ENCODE data around the gene OXNAD1.

OXNAD1 gene

GRCh38 chr3:16247282-16248061, 17.5 kb upstream of the OXNAD1 start:
- DNase-seq, result peak; percentile 58

- no peak for DNase-seq
These were observed 16.5 kb upstream of the OXNAD1 start for GRCh38 chr3:16248556-16248955.

GRCh38 chr3:16249336-16249735, 15.7 kb upstream of the OXNAD1 start:
- DNase-seq, result no peak

GRCh38 chr3:16249886-16250285, 15.1 kb upstream of the OXNAD1 start:
- no peak for DNase-seq

- no peak for DNase-seq
These were observed 13.5 kb upstream of the OXNAD1 start for GRCh38 chr3:16251316-16252085.

- no peak for DNase-seq
These were observed 12.6 kb upstream of the OXNAD1 start for GRCh38 chr3:16252243-16252978.

- DNase-seq, result no peak
These were observed 12.0 kb upstream of the OXNAD1 start for GRCh38 chr3:16252988-16253387.

GRCh38 chr3:16253601-16254000, 11.4 kb upstream of the OXNAD1 start:
- DNase-seq, result no peak

GRCh38 chr3:16254916-16255315, 10.1 kb upstream of the OXNAD1 start:
- no peak for DNase-seq

GRCh38 chr3:16255326-16255725, 9.7 kb upstream of the OXNAD1 start:
- no peak for DNase-seq

- no peak for DNase-seq
These were observed 9.3 kb upstream of the OXNAD1 start for GRCh38 chr3:16255726-16256125.

- no peak for DNase-seq
These were observed 7.7 kb upstream of the OXNAD1 start for GRCh38 chr3:16257309-16257708.

- DNase-seq, result no peak
These were observed 6.8 kb upstream of the OXNAD1 start for GRCh38 chr3:16258177-16258576.

GRCh38 chr3:16258866-16259265, 6.1 kb upstream of the OXNAD1 start:
- no peak for DNase-seq

GRCh38 chr3:16260046-16260445, 5.0 kb upstream of the OXNAD1 start:
- DNase-seq, result no peak

- DNase-seq, result no peak
These were observed 2.8 kb upstream of the OXNAD1 start for GRCh38 chr3:16262174-16262573.

- DNase-seq, result no peak
These were observed 771 bp upstream of the OXNAD1 start for GRCh38 chr3:16264174-16264707.

- no peak for DNase-seq
These were observed 409 bp downstream of the OXNAD1 start for GRCh38 chr3:16265455-16265786.

GRCh38 chr3:16266714-16267113, 1.7 kb downstream of the OXNAD1 start:
- DNase-seq, result no peak

GRCh38 chr3:16270855-16271254, 5.8 kb downstream of the OXNAD1 start:
- no peak for DNase-seq

- DNase-seq, result no peak
These were observed 7.6 kb downstream of the OXNAD1 start for GRCh38 chr3:16272588-16272987.

- no peak for DNase-seq
These were observed 8.9 kb downstream of the OXNAD1 start for GRCh38 chr3:16273867-16274266.

GRCh38 chr3:16277471-16277870, 12.5 kb downstream of the OXNAD1 start:
- no peak for DNase-seq
